Ishikawa (cell line): ENCODE results near the gene COQ3.

Experiments used
- CEBPB ChIP-seq: IDR thresholded peaks from 2 replicates; pipeline ENCODE4 v1.6.1; 2012
- CREB1 ChIP-seq: IDR thresholded peaks from 2 replicates; pipeline ENCODE4 v1.6.1; 2012; ENCODE audit warnings: low read depth
- EGR1 ChIP-seq: IDR thresholded peaks from 2 replicates; pipeline ENCODE4 v1.6.1; 2012
- EP300 ChIP-seq: IDR thresholded peaks from 2 replicates; pipeline ENCODE4 v1.6.1; 2012; ENCODE audit warnings: borderline replicate concordance
- FOXM1 ChIP-seq: IDR thresholded peaks from 2 replicates; pipeline ENCODE4 v1.6.1; 2012; ENCODE audit warnings: low read depth, borderline replicate concordance
- NFIC ChIP-seq: IDR thresholded peaks from 2 replicates; pipeline ENCODE4 v1.6.1; 2012
- RAD21 ChIP-seq: IDR thresholded peaks from 2 replicates; pipeline ENCODE4 v1.6.1; 2012; ENCODE audit warnings: low read depth
- REST ChIP-seq: IDR thresholded peaks from 2 replicates; pipeline ENCODE4 v1.6.1; 2012; ENCODE audit warnings: low read depth, mild to moderate bottlenecking
- TAF1 ChIP-seq: IDR thresholded peaks from 2 replicates; pipeline ENCODE4 v1.6.1; 2012; ENCODE audit warnings: low read depth, mild to moderate bottlenecking
- TCF12 ChIP-seq: IDR thresholded peaks from 2 replicates; pipeline ENCODE4 v1.6.1; 2012; ENCODE audit warnings: low read depth
- TEAD4 ChIP-seq: IDR thresholded peaks from 2 replicates; pipeline ENCODE4 v1.6.1; 2012
- USF1 ChIP-seq: IDR thresholded peaks from 2 replicates; pipeline ENCODE4 v1.6.1; 2012
- YY1 ChIP-seq: IDR thresholded peaks from 2 replicates; pipeline ENCODE4 v1.6.1; 2012; ENCODE audit warnings: low read depth
- ZBTB7A ChIP-seq: IDR thresholded peaks from 2 replicates; pipeline ENCODE4 v1.6.1; 2012; ENCODE audit warnings: low read depth
- TF ChIP-seq, protein P1 (sequence below): IDR thresholded peaks from 2 replicates; pipeline ENCODE4 v1.6.1; 2012

COQ3 gene

GRCh38 chr6:99427988-99428387 is 34.0 kb upstream of the COQ3 start:
- no peak for TF ChIP-seq NFIC

DNA sequence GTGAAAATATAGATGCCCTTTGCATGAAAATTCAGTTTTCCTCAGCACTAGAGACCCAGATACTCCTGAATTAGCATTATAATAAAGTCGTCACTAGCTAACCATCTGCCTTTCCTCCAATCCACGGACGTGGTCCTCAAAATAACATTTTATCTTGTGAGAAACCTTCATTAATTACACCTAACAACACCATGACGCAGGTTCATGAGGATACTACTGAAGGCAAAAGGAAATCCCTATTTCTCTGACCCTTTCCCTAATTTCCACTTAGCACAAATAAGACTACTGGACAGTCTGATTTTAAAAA is 32.4 kb upstream of the COQ3 start:
- TF ChIP-seq NFIC (no peak), YY1 (no peak), CEBPB (no peak), RAD21 (no peak), TEAD4 (no peak), REST (no peak), FOXM1 (no peak), TAF1 (no peak), EP300 (no peak), USF1 (no peak), CREB1 (no peak), EGR1 (no peak), TCF12 (no peak), ZBTB7A (no peak)
- TF ChIP-seq, protein P1, sequence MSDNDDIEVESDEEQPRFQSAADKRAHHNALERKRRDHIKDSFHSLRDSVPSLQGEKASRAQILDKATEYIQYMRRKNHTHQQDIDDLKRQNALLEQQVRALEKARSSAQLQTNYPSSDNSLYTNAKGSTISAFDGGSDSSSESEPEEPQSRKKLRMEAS: no peak

GRCh38 chr6:99425647-99426450 is 31.9 kb upstream of the COQ3 start:
- peak; percentile 82 for TF ChIP-seq YY1
- no peak for TF ChIP-seq CEBPB
- TF ChIP-seq, protein P1: 0 out of 2 replicates have a peak, but pooled peaks have one; percentile 26
- TF ChIP-seq RAD21: peak; percentile 32; the same call in 1 of the 2 replicates

DNA sequence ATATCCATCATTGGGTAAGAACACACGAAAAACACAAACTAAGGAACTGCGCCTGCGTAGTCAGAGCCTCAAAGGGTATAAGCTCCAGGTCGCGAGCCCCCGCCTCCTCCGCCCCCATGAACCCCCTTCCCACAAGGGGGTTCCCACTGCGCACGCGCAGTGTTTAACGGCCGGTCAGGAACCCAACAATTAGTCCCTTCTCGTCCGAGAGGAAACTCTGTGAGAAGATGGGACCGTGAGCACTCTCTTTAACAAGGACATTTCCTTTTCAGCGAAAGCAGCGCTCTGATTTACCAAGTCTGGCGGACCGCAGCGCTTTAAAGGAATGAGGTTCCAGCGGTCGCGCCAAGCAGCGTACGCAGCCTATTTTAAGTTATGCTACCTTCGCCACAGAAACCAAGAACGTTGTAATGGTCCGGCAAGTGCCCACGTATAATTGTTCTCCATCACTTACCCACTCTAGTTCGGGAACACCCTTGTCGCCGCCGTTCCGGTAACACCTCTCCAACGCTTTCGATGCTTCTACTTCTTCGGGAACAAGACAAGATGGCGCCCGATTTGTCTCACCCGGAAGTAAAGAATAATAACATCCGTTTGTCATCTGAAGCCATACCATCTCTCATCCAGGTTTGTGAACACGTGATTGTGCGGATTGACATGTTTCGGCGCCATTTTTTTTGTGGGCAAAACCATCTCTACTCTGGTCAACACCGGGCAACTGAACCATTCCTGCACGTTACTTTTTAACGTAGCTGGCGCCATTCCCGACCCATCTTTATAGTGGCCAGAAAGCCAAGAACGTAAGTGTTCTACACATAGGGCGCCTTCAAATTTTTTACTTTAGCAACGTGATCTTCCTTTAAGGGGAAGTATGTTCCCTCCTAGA is 31.0 kb upstream of the COQ3 start, which contains the start of gene PNISR:
PNISR (minus strand) TSS at position 548 of the 886 bp plus-strand sequence. CDS start 10,649 bp downstream, outside the sequence.
- TF ChIP-seq REST: no peak
- peak; percentile 99 for TF ChIP-seq YY1
- peak; percentile 92 for TF ChIP-seq EGR1
- peak; percentile 56; the same call in 1 of the 2 replicates for TF ChIP-seq TAF1
- TF ChIP-seq FOXM1: no peak; the same call in 1 of the 2 replicates
- TF ChIP-seq USF1: peak; percentile 95
- TF ChIP-seq RAD21: no peak
- TF ChIP-seq ZBTB7A: peak; percentile 93
- TF ChIP-seq TEAD4: no peak
- TF ChIP-seq EP300: no peak
- peak; percentile 40 for TF ChIP-seq NFIC
- TF ChIP-seq CREB1: no peak
- no peak for TF ChIP-seq TCF12
- TF ChIP-seq, protein P1: peak; percentile 89
- no peak for TF ChIP-seq CEBPB

- TF ChIP-seq, protein P1: no peak
- TF ChIP-seq ZBTB7A (no peak), EP300 (no peak), CREB1 (no peak), USF1 (no peak), CEBPB (no peak), TCF12 (no peak), RAD21 (no peak), EGR1 (no peak)
Observed at GRCh38 chr6:99424022-99424421, 30.0 kb upstream of the COQ3 start.
